Uterus (tissue), 4 donors: ENCODE results near the gene MBD1. TPM values are rescaled to one million over a fixed set of nuclear protein-coding genes. Genes with fewer than 3 reads are reported as not detected.
"Not testable (repeated sequence)": the region's sequence is repeated elsewhere in the genome, so short reads cannot be mapped to it uniquely, and the experiment has no call there.

Experiments
- DNase-seq, 2 donors: peaks; one replicate each; pipeline ENCODE4 v3.0.0-alpha.2; 2019 to 2020
- H3K27ac ChIP-seq, 2 donors: fragments of 200-600 bp; sonication (generic); 1 replicate in 1 of 2; 2 replicates in 1 of 2; pipeline ENCODE4 v1.5.1; 2016 to 2018
- H3K27me3 ChIP-seq, 2 donors: fragments of 200-600 bp; sonication (generic); one replicate each; pipeline ENCODE4 v1.5.1; 2018 to 2019; ENCODE audit warnings: control low read depth in 1 of 2
- H3K36me3 ChIP-seq, 2 donors: fragments of 200-600 bp; sonication (generic); one replicate each; pipeline ENCODE4 v1.5.1; 2019; ENCODE audit warnings: control low read depth in 1 of 2
- H3K4me1 ChIP-seq, 2 donors: fragments of 200-600 bp; sonication (generic); one replicate each; pipeline ENCODE4 v1.5.1; 2018 to 2019; ENCODE audit warnings: control low read depth in 1 of 2
- H3K4me3 ChIP-seq, 2 donors: fragments of 200-600 bp; sonication (generic); 1 replicate in 1 of 2; 2 replicates in 1 of 2; pipeline ENCODE4 v1.5.1; 2018 to 2019; ENCODE audit warnings: mild to moderate bottlenecking in 1 of 2
- H3K9me3 ChIP-seq, 2 donors: fragments of 200-600 bp; sonication (generic); one replicate each; pipeline ENCODE4 v1.5.1; 2019; ENCODE audit warnings: control low read depth in 1 of 2
- POLR2A ChIP-seq, 2 donors: fragments of 450-650 bp; IDR thresholded peaks; one replicate each; pipeline ENCODE4 v1.6.1; 2016; ENCODE audit warnings: antibody characterized with exemption in 2 of 2, mild to moderate bottlenecking in 1 of 2, moderate library complexity in 1 of 2
- intact Hi-C: fragments of 100-400 bp; cut with DNase I; formaldehyde crosslinking; loops from one replicate; pipeline ENCODE4 v1.15.1; 2023; ENCODE audit warnings: low total_unique reads
- small RNA-seq: library from RNA; depleted of rRNA; stranded (forward); fragments of <200 nt; gene quantifications from one replicate; pipeline ENCODE3, GENCODE V24; 2016
- total RNA-seq, 4 donors: library from RNA; depleted of rRNA in 3 of 4; stranded (reverse); fragments of >200 nt in 3 of 4; gene quantifications; one replicate each; pipeline versions ENCODE4 v1.1.0 to v1.2.4, GENCODE V29; 2014 to 2023
- TF ChIP-seq, protein P1 (sequence below), 4 experiments: fragments of 200-600 bp in 2 of 4; fragments of 450-650 bp in 2 of 4; sonication (generic) in 2 of 4; IDR thresholded peaks; one replicate each; pipeline ENCODE4 v1.5.1; 2016 to 2019; ENCODE audit warnings: antibody characterized with exemption in 4 of 4, mild to moderate bottlenecking in 2 of 4, moderate library complexity in 1 of 4
- donor health status: DM: yes; HTN: yes; CAD: no.

MBD1 gene
- total RNA-seq, 4 donors from 2014 or later, result 20.3 to 82.2 (median 52.7) TPM

DNA sequence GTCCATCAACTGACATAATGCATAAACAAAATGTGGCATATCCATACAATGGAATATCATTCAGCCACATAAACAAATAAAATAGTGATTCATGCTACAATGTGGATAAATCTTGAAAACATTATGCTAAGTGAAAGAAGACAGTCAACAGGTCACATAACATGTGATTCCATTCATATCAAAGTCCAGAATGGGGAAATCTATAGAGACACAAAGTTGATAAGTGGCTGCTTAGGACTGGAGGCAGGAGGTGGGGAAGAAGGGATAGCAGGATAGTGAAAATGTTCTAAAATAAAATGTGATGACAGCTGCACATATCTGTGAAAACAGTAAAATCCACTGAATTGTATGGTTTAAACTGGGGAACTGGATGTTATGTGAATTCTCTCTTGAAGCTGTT lies 33.8 kb downstream of the MBD1 start:
- Histone ChIP-seq H3K27ac (no peak overlapping the region), H3K4me1 (no peaks in the 10 kb centered on the region), H3K27me3 (no peaks in the 10 kb centered on the region), H3K4me3 (no peak overlapping the region), H3K36me3 (no peaks in the 10 kb centered on the region), H3K9me3 (no peaks in the 10 kb centered on the region)
- TF ChIP-seq, protein P1, sequence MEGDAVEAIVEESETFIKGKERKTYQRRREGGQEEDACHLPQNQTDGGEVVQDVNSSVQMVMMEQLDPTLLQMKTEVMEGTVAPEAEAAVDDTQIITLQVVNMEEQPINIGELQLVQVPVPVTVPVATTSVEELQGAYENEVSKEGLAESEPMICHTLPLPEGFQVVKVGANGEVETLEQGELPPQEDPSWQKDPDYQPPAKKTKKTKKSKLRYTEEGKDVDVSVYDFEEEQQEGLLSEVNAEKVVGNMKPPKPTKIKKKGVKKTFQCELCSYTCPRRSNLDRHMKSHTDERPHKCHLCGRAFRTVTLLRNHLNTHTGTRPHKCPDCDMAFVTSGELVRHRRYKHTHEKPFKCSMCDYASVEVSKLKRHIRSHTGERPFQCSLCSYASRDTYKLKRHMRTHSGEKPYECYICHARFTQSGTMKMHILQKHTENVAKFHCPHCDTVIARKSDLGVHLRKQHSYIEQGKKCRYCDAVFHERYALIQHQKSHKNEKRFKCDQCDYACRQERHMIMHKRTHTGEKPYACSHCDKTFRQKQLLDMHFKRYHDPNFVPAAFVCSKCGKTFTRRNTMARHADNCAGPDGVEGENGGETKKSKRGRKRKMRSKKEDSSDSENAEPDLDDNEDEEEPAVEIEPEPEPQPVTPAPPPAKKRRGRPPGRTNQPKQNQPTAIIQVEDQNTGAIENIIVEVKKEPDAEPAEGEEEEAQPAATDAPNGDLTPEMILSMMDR (IDR thresholded peaks at IDR 0.05), result no peak
- TF ChIP-seq POLR2A (IDR thresholded peaks at IDR 0.05), result no peak
- intact Hi-C loops, result no loop called here
- no peak for DNase-seq

- H3K9me3 ChIP-seq, DNase-seq, H3K27ac ChIP-seq, H3K36me3 ChIP-seq, H3K4me3 ChIP-seq, intact Hi-C loops, H3K27me3 ChIP-seq, H3K4me1 ChIP-seq: not testable (repeated sequence)
These were observed 39.6 kb downstream of the MBD1 start for GRCh38 chr18:50241768-50242167.

GRCh38 chr18:50240080-50240563 lies 41.2 kb downstream of the MBD1 start:
- Histone ChIP-seq H3K27ac (no peak overlapping the region), H3K4me1 (no peaks in the 10 kb centered on the region), H3K36me3 (no peaks in the 10 kb centered on the region), H3K27me3 (no peaks in the 10 kb centered on the region), H3K4me3 (no peak overlapping the region), H3K9me3 (no peaks in the 10 kb centered on the region)
- TF ChIP-seq, protein P1 (IDR thresholded peaks at IDR 0.05), result no peak
- intact Hi-C loops, result no loop called here
- no peak for DNase-seq

- TF ChIP-seq POLR2A (IDR thresholded peaks at IDR 0.05), result no peak
- TF ChIP-seq, protein P1 (IDR thresholded peaks at IDR 0.05), result no peak
- Histone ChIP-seq H3K4me1 (no peaks in the 10 kb centered on the region), H3K27me3 (no peaks in the 10 kb centered on the region), H3K4me3 (no peak overlapping the region), H3K9me3 (no peaks in the 10 kb centered on the region), H3K36me3 (no peaks in the 10 kb centered on the region), H3K27ac (no peak overlapping the region)
- intact Hi-C loops, result no loop called here
- no peak for DNase-seq
These were observed 48.9 kb downstream of the MBD1 start for GRCh38 chr18:50232419-50232818.

DNA sequence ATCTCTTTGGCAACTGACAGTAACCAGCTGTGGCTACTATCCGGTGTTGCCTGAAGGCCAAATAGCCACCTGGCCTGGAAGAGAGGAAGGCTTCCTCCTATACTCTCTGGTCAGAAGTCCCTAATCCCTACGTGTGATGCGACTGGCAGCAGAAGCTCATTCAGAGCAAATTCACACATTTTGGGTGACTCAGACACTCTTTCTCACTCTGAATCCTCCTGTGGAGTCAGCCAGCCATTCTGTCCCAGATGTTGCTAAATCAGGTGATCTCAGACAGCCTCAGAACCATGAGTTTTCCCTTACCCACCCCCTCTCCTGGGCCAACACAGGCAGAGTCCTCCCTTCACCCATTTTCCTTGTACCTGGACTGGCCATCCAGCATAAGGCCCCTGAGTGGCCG lies 49.7 kb downstream of the MBD1 start:
- Histone ChIP-seq H3K9me3 (no peaks in the 10 kb centered on the region), H3K27me3 (no peaks in the 10 kb centered on the region), H3K4me3 (no peak overlapping the region), H3K4me1 (no peaks in the 10 kb centered on the region), H3K27ac (no peak overlapping the region), H3K36me3 (no peaks in the 10 kb centered on the region)
- intact Hi-C loops, result no loop called here
- no peak for TF ChIP-seq POLR2A (IDR thresholded peaks at IDR 0.05)
- no peak for DNase-seq

- intact Hi-C loops, H3K27ac ChIP-seq, H3K4me3 ChIP-seq, H3K36me3 ChIP-seq, DNase-seq, H3K4me1 ChIP-seq, H3K9me3 ChIP-seq, H3K27me3 ChIP-seq: not testable (repeated sequence)
These were observed 61.1 kb downstream of the MBD1 start for GRCh38 chr18:50220249-50220648.

Small RNA genes within 50 kb of the gene (small RNA-seq; reads per million reads assigned to genes)
- not detected for gene RNA5SP458

Other genes starting within 250 kb of the MBD1 start
- 10 to 100 TPM in 1 of 4 donors, 1 to 10 TPM in 1, under 1 TPM in 2; 0.29 to 14.7 (median 1.2) TPM for gene MYO5B, start 86.4 kb downstream of the MBD1 start, total RNA-seq
- gene CFAP53, start 15.0 kb downstream of the MBD1 start, total RNA-seq, result 1 to 10 TPM in 1 of 4 donors, under 1 TPM in 1, not detected in 2; 0.95 to 1.1 TPM
- 10 to 100 TPM; 54.1 to 85.1 (median 70.4) TPM for gene CXXC1, start 6.2 kb upstream of the MBD1 start, total RNA-seq
- gene SKA1, start 93.5 kb upstream of the MBD1 start, total RNA-seq, result 1 to 10 TPM in 1 of 4 donors, under 1 TPM in 1, not detected in 2; 0.73 to 5.5 TPM